GM12878 (cell line): Measurements from ENCODE around the gene PRRX2.

ENCODE experiments used
- CEBPB ChIP-seq, 2 experiments: fragments of 150-350 bp in 1 of 2; IDR thresholded peaks; 2 replicates each; pipeline ENCODE4 v1.6.1; 2012 to 2014; ENCODE audit warnings: low read depth in 2 of 2, low read length in 2 of 2, borderline replicate concordance in 1 of 2, inconsistent platforms in 1 of 2
- EED ChIP-seq: sonication (generic); IDR thresholded peaks from 2 replicates; pipeline ENCODE4 v1.6.1; 2016; ENCODE audit warnings: antibody characterized with exemption, low read depth
- SMC3 ChIP-seq: IDR thresholded peaks from 2 replicates; pipeline ENCODE4 v1.6.1; 2011; ENCODE audit warnings: low read length, improper control_type of control experiment, borderline replicate concordance

GRCh38 chr9:129654554-129655040 is 10.8 kb upstream of the PRRX2 start:
- TF ChIP-seq CEBPB (IDR thresholded peaks at IDR 0.05; ENCODE audit: borderline replicate concordance in 1 of 2, low read depth in 2 of 2, low read length in 2 of 2): no peak
- TF ChIP-seq SMC3: no peak
- no peak for TF ChIP-seq EED
